DND-41 (cell line): ENCODE data around the gene OR5K1.

ENCODE experiments used
- ATAC-seq: fragments of 200-7000 bp; cut with Tn5 transposase; 3 replicates; pipeline ENCODE4 v1.9.1; 2021; ENCODE audit warnings: low read depth; ENCODE audit not compliant: insufficient read depth
- DNase-seq: peaks from one replicate; pipeline ENCODE4 v3.0.0-alpha.2; 2020
- H2AFZ ChIP-seq: 2 replicates; pipeline ENCODE4 v1.6.0; 2012; ENCODE audit warnings: low read depth, low read length
- H3K27ac ChIP-seq: 2 replicates; pipeline ENCODE4 v1.5.1; 2012; ENCODE audit warnings: low read length, inconsistent platforms
- H3K27me3 ChIP-seq: fragments of 200-600 bp; sonication (generic); 2 replicates; pipeline ENCODE4 v1.6.0; 2012; ENCODE audit warnings: low read length, mild to moderate bottlenecking, inconsistent platforms; ENCODE audit not compliant: insufficient read depth, poor library complexity
- H3K36me3 ChIP-seq: 2 replicates; pipeline ENCODE4 v1.5.1; 2012; ENCODE audit warnings: low read length, inconsistent platforms; ENCODE audit not compliant: insufficient read depth
- H3K4me1 ChIP-seq: 2 replicates; pipeline ENCODE4 v1.5.1; 2012; ENCODE audit warnings: mild to moderate bottlenecking, low read length; ENCODE audit not compliant: insufficient read depth
- H3K4me2 ChIP-seq: 2 replicates; pipeline ENCODE4 v1.6.0; 2012; ENCODE audit warnings: mild to moderate bottlenecking, moderate library complexity, low read length, inconsistent platforms; ENCODE audit not compliant: insufficient read depth
- H3K4me3 ChIP-seq, 2 experiments: fragments of 200-600 bp in 1 of 2; shearing (Covaris generic) in 1 of 2; 2 replicates each; pipeline ENCODE4 v1.5.1; 2012 to 2016; ENCODE audit warnings: inconsistent platforms in 2 of 2, low read length in 2 of 2, mild to moderate bottlenecking in 2 of 2, low read depth in 1 of 2, moderate library complexity in 1 of 2
- H3K79me2 ChIP-seq: 2 replicates; pipeline ENCODE4 v1.6.0; 2012; ENCODE audit warnings: low read length, inconsistent platforms; ENCODE audit not compliant: insufficient read depth
- H3K9ac ChIP-seq: 2 replicates; pipeline ENCODE4 v1.6.0; 2012; ENCODE audit warnings: low read depth, mild to moderate bottlenecking, inconsistent platforms, low read length, moderate library complexity
- H3K9me3 ChIP-seq: 2 replicates; pipeline ENCODE4 v1.5.1; 2012; ENCODE audit warnings: low read length, moderate library complexity, mild to moderate bottlenecking, inconsistent platforms; ENCODE audit not compliant: insufficient read depth, severe bottlenecking
- H4K20me1 ChIP-seq: 2 replicates; pipeline ENCODE4 v1.6.0; 2012; ENCODE audit warnings: low read length; ENCODE audit not compliant: insufficient read depth
- EZH2 ChIP-seq: IDR thresholded peaks from 3 replicates; pipeline ENCODE4 v1.6.1; 2012; ENCODE audit warnings: borderline replicate concordance, low read depth, mild to moderate bottlenecking, moderate library complexity, low read length, inconsistent platforms; ENCODE audit not compliant: severe bottlenecking
- TF ChIP-seq, protein P1 (sequence below): IDR thresholded peaks from 2 replicates; pipeline ENCODE4 v1.5.1; 2012; ENCODE audit warnings: borderline replicate concordance, low read length, moderate library complexity, mild to moderate bottlenecking; ENCODE audit not compliant: poor library complexity, severe bottlenecking; ENCODE audit errors: extremely low read depth

OR5K1 gene

DNA sequence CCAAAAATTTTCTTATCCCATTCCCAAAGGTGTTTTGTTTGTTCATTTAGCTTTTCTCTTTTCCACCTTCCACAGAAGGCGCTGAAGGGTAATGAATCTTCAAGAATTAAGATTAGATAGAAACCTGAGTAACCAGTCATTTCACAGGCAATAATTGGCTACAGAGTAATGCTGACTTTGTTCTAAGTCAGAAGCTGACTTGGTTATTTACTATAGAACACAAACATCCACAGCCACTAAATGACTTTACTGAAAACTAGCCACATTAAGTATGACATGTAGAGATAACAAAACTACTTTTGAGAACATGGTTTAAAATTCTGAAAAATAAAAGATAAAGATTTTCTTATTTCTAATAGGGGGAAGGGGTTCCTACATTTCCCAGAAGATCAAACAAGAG, 51.9 kb downstream of the OR5K1 start:
- Histone ChIP-seq H3K27ac (no peak overlapping the region), H3K27me3 (no peaks in the 10 kb centered on the region), H3K36me3 (peaks cover 44% of the 10 kb centered on the region), H2AFZ (no peak overlapping the region), H3K79me2 (peaks cover 15% of the 10 kb centered on the region), H3K9ac (no peak overlapping the region), H3K4me3 (no peak overlapping the region), H4K20me1 (0 out of 2 replicates have a peak, but pooled peaks cover 4% of the 10 kb centered on the region), H3K4me1 (peaks cover 8% of the 10 kb centered on the region; the same call in 1 of the 2 replicates), H3K9me3 (no peaks in the 10 kb centered on the region), H3K4me2 (no peak overlapping the region)
- no peak for DNase-seq
- no peak for TF ChIP-seq EZH2
- TF ChIP-seq, protein P1, sequence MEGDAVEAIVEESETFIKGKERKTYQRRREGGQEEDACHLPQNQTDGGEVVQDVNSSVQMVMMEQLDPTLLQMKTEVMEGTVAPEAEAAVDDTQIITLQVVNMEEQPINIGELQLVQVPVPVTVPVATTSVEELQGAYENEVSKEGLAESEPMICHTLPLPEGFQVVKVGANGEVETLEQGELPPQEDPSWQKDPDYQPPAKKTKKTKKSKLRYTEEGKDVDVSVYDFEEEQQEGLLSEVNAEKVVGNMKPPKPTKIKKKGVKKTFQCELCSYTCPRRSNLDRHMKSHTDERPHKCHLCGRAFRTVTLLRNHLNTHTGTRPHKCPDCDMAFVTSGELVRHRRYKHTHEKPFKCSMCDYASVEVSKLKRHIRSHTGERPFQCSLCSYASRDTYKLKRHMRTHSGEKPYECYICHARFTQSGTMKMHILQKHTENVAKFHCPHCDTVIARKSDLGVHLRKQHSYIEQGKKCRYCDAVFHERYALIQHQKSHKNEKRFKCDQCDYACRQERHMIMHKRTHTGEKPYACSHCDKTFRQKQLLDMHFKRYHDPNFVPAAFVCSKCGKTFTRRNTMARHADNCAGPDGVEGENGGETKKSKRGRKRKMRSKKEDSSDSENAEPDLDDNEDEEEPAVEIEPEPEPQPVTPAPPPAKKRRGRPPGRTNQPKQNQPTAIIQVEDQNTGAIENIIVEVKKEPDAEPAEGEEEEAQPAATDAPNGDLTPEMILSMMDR, result no peak
- no peak for ATAC-seq

DNA sequence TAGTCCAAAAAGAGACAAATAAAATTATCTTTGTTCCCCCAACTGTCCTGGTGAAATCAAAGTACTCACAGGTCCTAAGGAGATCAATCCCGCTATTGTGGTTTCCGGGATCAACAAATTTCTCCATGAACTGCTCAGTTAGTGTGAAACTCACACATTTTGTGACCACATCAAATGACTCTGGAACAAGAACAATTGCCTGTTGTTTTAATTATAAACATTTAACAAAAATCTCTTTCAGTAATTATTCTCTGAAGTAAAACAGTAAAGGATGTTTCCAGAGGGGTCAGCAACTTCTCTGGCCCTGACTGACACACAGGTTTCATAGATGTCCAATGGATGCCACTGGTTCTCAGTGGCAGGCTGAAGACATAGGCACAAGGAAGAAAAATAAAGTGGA, 55.8 kb downstream of the OR5K1 start:
- no peak overlapping the region for H3K27ac ChIP-seq

DNA sequence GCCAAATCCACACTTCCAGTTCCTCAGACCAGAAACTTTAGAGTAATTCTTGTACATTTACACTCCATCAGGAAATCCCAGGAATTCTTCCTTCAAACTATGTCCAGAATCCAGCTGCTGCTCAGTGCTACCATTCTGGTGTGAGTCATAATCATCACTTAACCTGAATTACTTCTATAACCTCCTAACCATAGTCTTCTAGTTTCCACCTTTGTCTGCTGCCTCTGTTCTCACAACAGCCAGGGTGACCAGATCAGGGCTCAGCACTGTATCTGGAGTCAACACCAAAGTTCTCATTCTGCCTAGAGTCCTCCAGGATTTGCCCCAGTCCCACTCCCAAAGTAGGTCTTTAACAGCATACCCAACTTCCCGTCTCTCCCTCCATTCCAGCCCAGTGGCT, 56.4 kb downstream of the OR5K1 start:
- TF ChIP-seq, protein P1, result no peak
- TF ChIP-seq EZH2, result no peak
- Histone ChIP-seq H3K36me3 (peaks cover 60% of the 10 kb centered on the region), H2AFZ (no peak overlapping the region), H3K27me3 (no peaks in the 10 kb centered on the region), H4K20me1 (0 out of 2 replicates have a peak, but pooled peaks cover 4% of the 10 kb centered on the region), H3K9me3 (no peaks in the 10 kb centered on the region), H3K4me3 (no peak overlapping the region), H3K9ac (no peak overlapping the region), H3K79me2 (peaks cover 43% of the 10 kb centered on the region), H3K4me1 (peaks cover 36% of the 10 kb centered on the region), H3K4me2 (peak overlapping the region; percentile 82), H3K27ac (no peak overlapping the region)
- no peak for ATAC-seq
- no peak for DNase-seq

More for the DNA sequence above, 55.8 kb downstream of the OR5K1 start:
- H3K4me1 ChIP-seq, result peaks cover 36% of the 10 kb centered on the region
- 0 out of 2 replicates have a peak, but pooled peaks cover 4% of the 10 kb centered on the region for H4K20me1 ChIP-seq
- no peaks in the 10 kb centered on the region for H3K9me3 ChIP-seq
- ATAC-seq (no peak), DNase-seq (no peak)
- H3K79me2 ChIP-seq, result peaks cover 43% of the 10 kb centered on the region
- no peak overlapping the region for H3K4me2 ChIP-seq
- H3K9ac ChIP-seq, result no peak overlapping the region
- TF ChIP-seq, protein P1, result no peak
- no peak for TF ChIP-seq EZH2
- no peak overlapping the region for H3K4me3 ChIP-seq
- H3K27me3 ChIP-seq, result no peaks in the 10 kb centered on the region
- no peak overlapping the region for H2AFZ ChIP-seq
- H3K36me3 ChIP-seq, result peaks cover 60% of the 10 kb centered on the region
